KMS-11 (cell line): ENCODE data around the gene MAML3.

Experiments used
- H2AFZ ChIP-seq: fragments of 200-600 bp; sonication (generic); 2 replicates; pipeline ENCODE4 v1.6.1; 2016; ENCODE audit warnings: antibody characterized with exemption, mixed run types, low read depth
- H3K27ac ChIP-seq: fragments of 200-600 bp; sonication (generic); 2 replicates; pipeline ENCODE4 v1.6.1; 2016; ENCODE audit warnings: mild to moderate bottlenecking, mixed run types
- H3K27me3 ChIP-seq: fragments of 200-600 bp; sonication (generic); 2 replicates; pipeline ENCODE4 v1.6.1; 2017; ENCODE audit warnings: mild to moderate bottlenecking, low read depth, mixed run types, moderate library complexity; ENCODE audit not compliant: insufficient read depth
- H3K36me3 ChIP-seq: fragments of 200-600 bp; sonication (generic); 2 replicates; pipeline ENCODE4 v1.6.1; 2017; ENCODE audit warnings: mild to moderate bottlenecking, mixed run types; ENCODE audit not compliant: insufficient read depth
- H3K4me1 ChIP-seq: fragments of 200-600 bp; sonication (generic); 2 replicates; pipeline ENCODE4 v1.6.1; 2016; ENCODE audit warnings: mild to moderate bottlenecking, low read depth, mixed run types; ENCODE audit not compliant: poor library complexity, severe bottlenecking
- H3K4me2 ChIP-seq: fragments of 200-600 bp; sonication (generic); 2 replicates; pipeline ENCODE4 v1.7.0; 2016; ENCODE audit warnings: mild to moderate bottlenecking, mixed run types
- H3K4me3 ChIP-seq: fragments of 200-600 bp; sonication (generic); IDR thresholded peaks from 2 replicates; pipeline ENCODE4 v1.6.1; 2017; ENCODE audit warnings: low read depth, low read length, mixed read lengths; ENCODE audit not compliant: insufficient read depth
- H3K79me2 ChIP-seq: fragments of 200-600 bp; sonication (generic); 2 replicates; pipeline ENCODE4 v1.6.1; 2016; ENCODE audit warnings: low read depth, mixed run types; ENCODE audit not compliant: insufficient read depth
- H3K9ac ChIP-seq: fragments of 200-600 bp; sonication (generic); 2 replicates; pipeline ENCODE4 v1.6.1; 2016; ENCODE audit warnings: mild to moderate bottlenecking, mixed run types
- H4K20me1 ChIP-seq: fragments of 200-600 bp; sonication (generic); 2 replicates; pipeline ENCODE4 v1.6.1; 2016; ENCODE audit warnings: mild to moderate bottlenecking, mixed run types; ENCODE audit not compliant: insufficient read depth
- TF ChIP-seq, protein P1 (sequence below): fragments of 200-600 bp; sonication (generic); conservative IDR thresholded peaks from 2 replicates; pipeline ENCODE4 v1.6.1; 2017; ENCODE audit warnings: low read depth, mild to moderate bottlenecking, antibody characterized with exemption, low read length, moderate library complexity, mixed read lengths

MAML3 gene

GRCh38 chr4:140156529-140157171, 2.7 kb upstream of the MAML3 start:
- TF ChIP-seq, protein P1, sequence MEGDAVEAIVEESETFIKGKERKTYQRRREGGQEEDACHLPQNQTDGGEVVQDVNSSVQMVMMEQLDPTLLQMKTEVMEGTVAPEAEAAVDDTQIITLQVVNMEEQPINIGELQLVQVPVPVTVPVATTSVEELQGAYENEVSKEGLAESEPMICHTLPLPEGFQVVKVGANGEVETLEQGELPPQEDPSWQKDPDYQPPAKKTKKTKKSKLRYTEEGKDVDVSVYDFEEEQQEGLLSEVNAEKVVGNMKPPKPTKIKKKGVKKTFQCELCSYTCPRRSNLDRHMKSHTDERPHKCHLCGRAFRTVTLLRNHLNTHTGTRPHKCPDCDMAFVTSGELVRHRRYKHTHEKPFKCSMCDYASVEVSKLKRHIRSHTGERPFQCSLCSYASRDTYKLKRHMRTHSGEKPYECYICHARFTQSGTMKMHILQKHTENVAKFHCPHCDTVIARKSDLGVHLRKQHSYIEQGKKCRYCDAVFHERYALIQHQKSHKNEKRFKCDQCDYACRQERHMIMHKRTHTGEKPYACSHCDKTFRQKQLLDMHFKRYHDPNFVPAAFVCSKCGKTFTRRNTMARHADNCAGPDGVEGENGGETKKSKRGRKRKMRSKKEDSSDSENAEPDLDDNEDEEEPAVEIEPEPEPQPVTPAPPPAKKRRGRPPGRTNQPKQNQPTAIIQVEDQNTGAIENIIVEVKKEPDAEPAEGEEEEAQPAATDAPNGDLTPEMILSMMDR, result no peak
- Histone ChIP-seq H3K9ac (no peak overlapping the region), H3K4me1 (peaks cover 43% of the 10 kb centered on the region), H3K4me3 (no peak overlapping the region), H3K79me2 (no peaks in the 10 kb centered on the region), H3K27ac (peak overlapping the region; percentile 58), H3K36me3 (no peaks in the 10 kb centered on the region), H2AFZ (peak overlapping the region; percentile 3; the same call in 1 of the 2 replicates), H3K4me2 (peak overlapping the region; percentile 75), H4K20me1 (no peaks in the 10 kb centered on the region; the same call in 1 of the 2 replicates), H3K27me3 (no peaks in the 10 kb centered on the region)

GRCh38 chr4:140154572-140154891, 548 bp upstream of the MAML3 start:
- H3K9ac ChIP-seq, result peak overlapping the region; percentile 71; the same call in 1 of the 2 replicates
- no peaks in the 10 kb centered on the region for H3K36me3 ChIP-seq
- no peak overlapping the region for H3K4me3 ChIP-seq
- no peaks in the 10 kb centered on the region for H3K27me3 ChIP-seq
- H2AFZ ChIP-seq, result peak overlapping the region; percentile 85
- peaks cover 49% of the 10 kb centered on the region for H3K4me1 ChIP-seq
- H4K20me1 ChIP-seq, result no peaks in the 10 kb centered on the region; the same call in 1 of the 2 replicates
- no peaks in the 10 kb centered on the region for H3K79me2 ChIP-seq
- peak overlapping the region; percentile 38; the same call in 1 of the 2 replicates for H3K27ac ChIP-seq
- TF ChIP-seq, protein P1, result no peak
- peak overlapping the region; percentile 75 for H3K4me2 ChIP-seq

DNA sequence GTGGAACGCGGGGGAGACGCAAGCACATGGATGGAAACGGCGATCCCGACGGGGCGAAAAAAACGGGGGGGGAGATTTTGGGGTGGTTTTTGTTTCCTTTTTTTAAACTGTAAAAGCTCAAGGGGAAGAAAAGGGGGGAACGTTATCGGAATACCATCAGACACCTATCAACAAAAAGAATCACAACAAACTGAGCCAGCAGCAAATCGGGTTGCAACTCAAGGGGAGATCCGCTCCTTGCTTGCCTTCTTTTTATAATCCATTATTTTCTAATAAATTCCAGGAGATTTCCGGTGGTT, 616 bp downstream of the MAML3 start:
- TF ChIP-seq, protein P1, result no peak
- Histone ChIP-seq H3K27ac (peak overlapping the region; percentile 38), H3K9ac (peak overlapping the region; percentile 71; the same call in 1 of the 2 replicates)

DNA sequence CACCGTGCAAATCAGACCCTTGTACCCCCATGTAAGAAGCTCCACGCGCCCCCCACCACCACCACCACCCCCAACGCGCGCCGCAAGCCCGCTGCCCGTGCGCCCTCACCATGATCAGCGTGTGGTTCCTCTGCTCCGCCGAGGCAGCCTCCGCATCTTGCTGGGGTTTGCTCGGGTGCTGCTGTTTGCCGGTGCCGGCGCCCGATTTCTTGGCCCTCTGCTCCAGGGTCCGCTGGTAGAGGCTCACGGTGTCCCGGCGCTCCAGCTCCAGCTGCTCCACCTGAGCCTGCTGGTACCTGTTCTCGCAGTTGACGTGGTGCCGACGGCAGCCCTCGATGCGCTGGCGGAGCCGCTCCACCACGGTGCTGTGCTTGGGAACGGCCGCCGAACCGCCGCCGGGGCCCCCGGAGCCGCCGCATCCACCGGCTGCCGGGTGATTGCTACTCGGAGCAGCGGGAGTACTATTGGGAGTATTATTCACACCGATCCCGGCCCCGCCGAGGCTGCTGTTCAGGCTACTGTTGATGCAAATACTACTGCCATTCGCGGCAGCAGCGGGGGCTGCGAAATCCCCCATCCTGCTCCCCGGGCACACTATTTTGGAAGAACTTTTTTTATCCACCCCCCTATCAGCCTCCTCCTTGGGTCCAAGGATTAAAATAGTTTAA, 1.1 kb downstream of the MAML3 start:
- TF ChIP-seq, protein P1, result no peak
- peak overlapping the region; percentile 71; the same call in 1 of the 2 replicates for H3K9ac ChIP-seq
- H4K20me1 ChIP-seq, result no peaks in the 10 kb centered on the region
- H3K4me3 ChIP-seq, result no peak overlapping the region
- peak overlapping the region; percentile 85 for H2AFZ ChIP-seq
- peak overlapping the region; percentile 64 for H3K27ac ChIP-seq
- no peaks in the 10 kb centered on the region for H3K79me2 ChIP-seq
- no peaks in the 10 kb centered on the region for H3K36me3 ChIP-seq
- peaks cover 48% of the 10 kb centered on the region for H3K4me1 ChIP-seq
- no peaks in the 10 kb centered on the region for H3K27me3 ChIP-seq
- H3K4me2 ChIP-seq, result peak overlapping the region; percentile 75

More for the DNA sequence above, 616 bp downstream of the MAML3 start:
- H3K79me2 ChIP-seq, result no peaks in the 10 kb centered on the region
- H3K4me3 ChIP-seq, result no peak overlapping the region
- peaks cover 51% of the 10 kb centered on the region for H3K4me1 ChIP-seq
- no peaks in the 10 kb centered on the region for H3K27me3 ChIP-seq
- H3K4me2 ChIP-seq, result peak overlapping the region; percentile 75
- no peaks in the 10 kb centered on the region for H3K36me3 ChIP-seq
- H4K20me1 ChIP-seq, result no peaks in the 10 kb centered on the region
- H2AFZ ChIP-seq, result peak overlapping the region; percentile 85
